ENCODE results near the gene PCDH8.
A peak's percentile ranks its signal among the peaks of the same experiment; 100 is the strongest.

DNA sequence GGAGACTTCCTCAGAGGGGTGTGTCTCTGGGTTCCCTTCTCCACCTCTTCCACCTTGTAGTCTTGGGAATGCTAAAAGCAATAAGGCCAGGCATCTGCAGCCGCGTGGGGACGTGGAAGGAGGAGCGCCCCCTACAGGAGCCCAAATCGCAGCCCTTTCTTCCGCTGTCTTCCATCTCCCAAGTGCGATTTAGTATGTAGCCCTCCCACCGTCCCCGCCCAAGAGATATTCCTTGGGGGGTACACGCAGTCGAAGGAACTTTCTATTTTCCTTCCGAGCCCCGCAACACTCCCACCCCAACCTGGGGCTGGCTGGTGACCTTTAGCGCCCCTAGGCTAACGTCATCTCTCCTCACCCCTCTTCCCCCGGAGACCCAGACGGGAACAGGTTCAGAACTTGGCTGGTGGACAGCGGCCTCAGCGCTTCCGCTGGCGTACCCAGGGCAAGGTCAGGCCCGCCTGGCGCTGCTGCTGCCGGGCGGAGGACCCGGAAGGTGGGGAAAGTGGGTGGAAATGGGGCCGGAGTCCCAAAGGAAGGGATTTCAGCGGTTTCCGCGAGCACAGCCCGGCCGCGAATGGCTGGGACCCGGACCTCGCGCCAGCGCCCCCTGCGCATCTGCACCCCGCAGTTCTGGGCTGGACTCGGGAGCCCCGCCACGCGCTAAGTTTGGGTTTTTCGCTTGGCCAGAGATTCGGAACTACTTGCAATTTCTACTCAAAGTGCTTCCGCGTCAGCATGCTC, 2.1 kb upstream of the PCDH8 start:
- peak; percentile 77 for TF ChIP-seq CTCF (IDR thresholded peaks at IDR 0.05; ENCODE audit: poor library complexity, severe bottlenecking)
- no peak for TF ChIP-seq MXI1 (conservative IDR thresholded peaks at IDR 0.05; ENCODE audit: poor library complexity, severe bottlenecking)
- TF ChIP-seq POLR2AphosphoS5 (IDR thresholded peaks at IDR 0.05), result no peak
- TF ChIP-seq TAF1 (IDR thresholded peaks at IDR 0.05; ENCODE audit: low read depth), result peak; percentile 34
- no peak for TF ChIP-seq EZH2 (IDR thresholded peaks at IDR 0.05; ENCODE audit: borderline replicate concordance, insufficient read depth, low read length, poor library complexity, severe bottlenecking)

Measured in neural cell (in vitro differentiated cells).